CD14-positive monocyte (primary cell): Measurements from ENCODE around the gene ABCC3. TPM values are rescaled to one million over a fixed set of nuclear protein-coding genes. Genes with fewer than 3 reads are reported as not detected.

ENCODE experiments used
- DNase-seq, 3 donors: peaks; one replicate each; pipeline ENCODE4 v3.0.0-alpha.2; 2011 to 2022
- H2AFZ ChIP-seq: 2 replicates; pipeline ENCODE4 v1.6.0; 2012; ENCODE audit warnings: mild to moderate bottlenecking, low read depth, low read length, inconsistent platforms; ENCODE audit not compliant: insufficient read depth, poor library complexity, severe bottlenecking
- H3K27ac ChIP-seq, 2 donors: 1 replicate in 1 of 2; 2 replicates in 1 of 2; pipeline ENCODE4 v1.5.1; 2012 to 2013; ENCODE audit warnings: low read length in 2 of 2, control low read depth in 1 of 2, inconsistent platforms in 1 of 2, low read depth in 1 of 2, mild to moderate bottlenecking in 1 of 2
- H3K27me3 ChIP-seq, 2 donors: one replicate each; pipeline versions ENCODE4 v1.6.0 to v1.6.1; 2011 to 2013; ENCODE audit warnings: low read length in 2 of 2; ENCODE audit not compliant: control insufficient read depth in 2 of 2, insufficient read depth in 2 of 2
- H3K36me3 ChIP-seq, 2 donors: replicated peaks in 1 of 2; 1 replicate in 1 of 2; 2 replicates in 1 of 2; pipeline versions ENCODE4 v1.5.1 to v1.6.1; 2012 to 2013; ENCODE audit warnings: low read length in 2 of 2, control low read depth in 1 of 2, inconsistent platforms in 1 of 2, mild to moderate bottlenecking in 1 of 2; ENCODE audit not compliant: insufficient read depth in 2 of 2, control insufficient read depth in 1 of 2
- H3K4me1 ChIP-seq, 2 donors: 1 replicate in 1 of 2; 2 replicates in 1 of 2; pipeline versions ENCODE4 v1.5.1 to v1.6.1; 2012 to 2013; ENCODE audit warnings: low read length in 2 of 2, control low read depth in 1 of 2, inconsistent platforms in 1 of 2, mild to moderate bottlenecking in 1 of 2, moderate library complexity in 1 of 2; ENCODE audit not compliant: insufficient read depth in 2 of 2, control insufficient read depth in 1 of 2
- H3K4me2 ChIP-seq: replicated peaks from 2 replicates; pipeline ENCODE3; 2012; ENCODE audit warnings: low read length, moderate library complexity, mild to moderate bottlenecking; ENCODE audit not compliant: poor library complexity, severe bottlenecking; ENCODE audit errors: extremely low read depth
- H3K4me3 ChIP-seq, 3 experiments: fragments of 200-600 bp in 1 of 3; sonication (generic) in 1 of 3; replicated peaks in 1 of 3; 1 replicate in 2 of 3; 2 replicates in 1 of 3; pipeline ENCODE4 v1.5.1; 2011 to 2013; ENCODE audit warnings: low read length in 3 of 3, mild to moderate bottlenecking in 3 of 3, control low read depth in 2 of 3, low read depth in 2 of 3, inconsistent platforms in 1 of 3, moderate library complexity in 1 of 3
- H3K79me2 ChIP-seq: 2 replicates; pipeline ENCODE4 v1.6.0; 2012; ENCODE audit warnings: mild to moderate bottlenecking, control low read depth, inconsistent platforms, low read length, moderate library complexity; ENCODE audit not compliant: insufficient read depth
- H3K9ac ChIP-seq: 2 replicates; pipeline ENCODE4 v1.6.0; 2017; ENCODE audit warnings: low read length, mild to moderate bottlenecking; ENCODE audit not compliant: insufficient read depth, poor library complexity, severe bottlenecking
- H3K9me3 ChIP-seq, 2 donors: replicated peaks in 1 of 2; 1 replicate in 1 of 2; 2 replicates in 1 of 2; pipeline versions ENCODE4 v1.5.1 to v1.6.1; 2012 to 2013; ENCODE audit warnings: low read length in 2 of 2, control low read depth in 1 of 2; ENCODE audit not compliant: control insufficient read depth in 1 of 2, insufficient read depth in 1 of 2
- H4K20me1 ChIP-seq: 2 replicates; pipeline ENCODE4 v1.6.0; 2012; ENCODE audit warnings: mild to moderate bottlenecking, low read length, control low read depth, moderate library complexity; ENCODE audit not compliant: insufficient read depth
- H3K27ac Mint-ChIP-seq, 7 donors: one replicate each; pipeline ENCODE4 v1.8.0; 2020; ENCODE audit warnings: mild to moderate bottlenecking in 7 of 7, mixed read lengths in 7 of 7, moderate library complexity in 6 of 7, inconsistent platforms in 2 of 7
- H3K27me3 Mint-ChIP-seq, 3 donors: one replicate each; pipeline ENCODE4 v1.8.0; 2021 to 2022; ENCODE audit warnings: low read depth in 3 of 3, mild to moderate bottlenecking in 3 of 3, mixed read lengths in 3 of 3, moderate library complexity in 3 of 3, inconsistent platforms in 1 of 3
- H3K36me3 Mint-ChIP-seq, 2 donors: one replicate each; pipeline ENCODE4 v1.8.0; 2020; ENCODE audit warnings: mixed read lengths in 2 of 2, inconsistent platforms in 1 of 2, mild to moderate bottlenecking in 1 of 2
- H3K4me1 Mint-ChIP-seq: one replicate; pipeline ENCODE4 v1.8.0; 2020; ENCODE audit warnings: mild to moderate bottlenecking, mixed read lengths
- H3K4me3 Mint-ChIP-seq, 2 donors: one replicate each; pipeline ENCODE4 v1.8.0; 2020; ENCODE audit warnings: mild to moderate bottlenecking in 2 of 2, mixed read lengths in 2 of 2, moderate library complexity in 1 of 2
- H3K9me3 Mint-ChIP-seq, 7 donors: one replicate each; pipeline ENCODE4 v1.8.0; 2020 to 2022; ENCODE audit warnings: mixed read lengths in 7 of 7, mild to moderate bottlenecking in 6 of 7, moderate library complexity in 6 of 7, inconsistent platforms in 2 of 7
- WGBS: methylation state at CpG from one replicate; pipeline ENCODE4 v1.1.5; 2013; ENCODE audit warnings: missing lambda C conversion rate; ENCODE audit not compliant: insufficient coverage; 5-methylcytosine and 5-hydroxymethylcytosine counted together
- intact Hi-C, 2 donors: fragments of 100-400 bp; cut with micrococcal nuclease; formaldehyde crosslinking; loops; one replicate each; pipeline versions ENCODE4 v1.15.0 to v1.15.1; 2023
- polyA plus RNA-seq, 3 donors: library from polyadenylated mRNA; depleted of rRNA in 1 of 3; unstranded in 2 of 3; stranded (reverse) in 1 of 3; fragments of 300-500 nt in 2 of 3; fragments of >200 nt in 1 of 3; fragmentation: Illumina TruSeq in 2 of 3; gene quantifications; 1 replicate in 2 of 3; 2 replicates in 1 of 3; pipeline ENCODE4 v1.2.3, GENCODE V29; 2012 to 2021
- TF ChIP-seq, protein P1 (sequence below): fragments of 200-600 bp; IDR thresholded peaks from one replicate; pipeline ENCODE4 v1.8.0; 2022; ENCODE audit warnings: antibody characterized with exemption, mild to moderate bottlenecking

ABCC3 gene
- polyA plus RNA-seq, 3 donors, result 2.7 to 74.5 (median 11.4) TPM

- Histone ChIP-seq H2AFZ (no peak overlapping the region), H3K4me2 (no peak overlapping the region), H3K27me3 (peaks cover 1 to 56% of the 10 kb centered on the region in 2 donors), H3K79me2 (no peaks in the 10 kb centered on the region), H3K9me3 (no peaks in the 10 kb centered on the region), H3K4me1 (peaks cover 16 to 35% of the 10 kb centered on the region in 2 donors), H3K9ac (no peak overlapping the region), H3K27ac (no peak overlapping the region), H3K36me3 (no peaks in the 10 kb centered on the region), H4K20me1 (no peaks in the 10 kb centered on the region), H3K4me3 (no peak overlapping the region)
- peaks cover 0 to 11% (median 0%) of the 10 kb centered on the region in 7 donors for H3K9me3 Mint-ChIP-seq
- H3K4me3 Mint-ChIP-seq, result peak overlapping the region in 1 of 2 donors; percentile 55
- H3K4me1 Mint-ChIP-seq, result peaks cover 27% of the 10 kb centered on the region
- peak in 2 of 3 donors; percentile 39 for DNase-seq
- H3K36me3 Mint-ChIP-seq, result peaks cover 0 to 2% of the 10 kb centered on the region in 2 donors
- TF ChIP-seq, protein P1, sequence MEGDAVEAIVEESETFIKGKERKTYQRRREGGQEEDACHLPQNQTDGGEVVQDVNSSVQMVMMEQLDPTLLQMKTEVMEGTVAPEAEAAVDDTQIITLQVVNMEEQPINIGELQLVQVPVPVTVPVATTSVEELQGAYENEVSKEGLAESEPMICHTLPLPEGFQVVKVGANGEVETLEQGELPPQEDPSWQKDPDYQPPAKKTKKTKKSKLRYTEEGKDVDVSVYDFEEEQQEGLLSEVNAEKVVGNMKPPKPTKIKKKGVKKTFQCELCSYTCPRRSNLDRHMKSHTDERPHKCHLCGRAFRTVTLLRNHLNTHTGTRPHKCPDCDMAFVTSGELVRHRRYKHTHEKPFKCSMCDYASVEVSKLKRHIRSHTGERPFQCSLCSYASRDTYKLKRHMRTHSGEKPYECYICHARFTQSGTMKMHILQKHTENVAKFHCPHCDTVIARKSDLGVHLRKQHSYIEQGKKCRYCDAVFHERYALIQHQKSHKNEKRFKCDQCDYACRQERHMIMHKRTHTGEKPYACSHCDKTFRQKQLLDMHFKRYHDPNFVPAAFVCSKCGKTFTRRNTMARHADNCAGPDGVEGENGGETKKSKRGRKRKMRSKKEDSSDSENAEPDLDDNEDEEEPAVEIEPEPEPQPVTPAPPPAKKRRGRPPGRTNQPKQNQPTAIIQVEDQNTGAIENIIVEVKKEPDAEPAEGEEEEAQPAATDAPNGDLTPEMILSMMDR, result peak; percentile 90
- intact Hi-C loops, result no loop called here
- no peak overlapping the region for H3K27ac Mint-ChIP-seq
- H3K27me3 Mint-ChIP-seq, result peaks cover 65 to 87% (median 70%) of the 10 kb centered on the region in 3 donors
- WGBS, result 47% methylated on average over 7 of the region's 7 CpGs
Measured at GRCh38 chr17:50630524-50631194, 4.0 kb upstream of the ABCC3 start.

DNA sequence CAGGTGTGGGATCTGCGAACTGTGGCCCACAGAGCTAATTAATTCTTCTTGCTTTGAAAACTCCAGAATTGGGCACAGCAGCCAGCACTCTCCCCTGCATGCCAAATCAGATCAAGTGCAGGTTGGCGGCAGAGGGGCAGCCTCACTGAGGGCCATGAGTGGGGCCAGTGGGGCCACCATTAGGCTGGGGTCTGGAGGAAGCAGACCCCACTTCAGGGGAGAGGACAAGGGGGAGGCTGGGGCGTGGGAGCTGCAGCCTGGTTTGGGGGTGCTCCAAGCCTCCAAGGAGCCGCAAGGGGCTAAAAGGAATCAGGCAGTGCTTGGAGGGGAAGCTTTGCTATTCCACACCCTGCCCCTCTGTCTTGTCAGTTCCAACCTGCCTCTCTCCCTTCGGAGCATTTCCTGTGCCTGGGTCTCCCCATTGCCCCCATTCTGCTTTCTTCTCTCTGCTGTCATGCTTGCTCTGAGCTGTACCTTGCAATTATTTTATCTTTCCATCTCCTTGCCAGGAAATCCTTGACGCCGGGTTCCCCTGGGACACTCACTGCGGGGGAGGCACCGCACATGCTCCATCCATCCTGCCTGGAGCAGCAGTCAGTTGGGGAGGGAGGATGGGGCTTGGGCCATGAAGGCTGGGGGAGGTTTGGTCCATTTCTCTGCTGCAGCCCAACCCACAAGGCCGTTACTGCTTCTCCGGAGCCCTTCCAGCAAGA is 3.3 kb upstream of the ABCC3 start:
- no peak overlapping the region for H2AFZ ChIP-seq
- H3K4me3 ChIP-seq, result no peak overlapping the region
- H3K4me2 ChIP-seq, result no peak overlapping the region
- H3K9ac ChIP-seq, result no peak overlapping the region
- Mint-ChIP-seq H3K27ac (no peak overlapping the region), H3K4me3 (peak overlapping the region in 1 of 2 donors; percentile 74), H3K4me1 (peaks cover 33% of the 10 kb centered on the region), H3K9me3 (peaks cover 0 to 11% (median 0%) of the 10 kb centered on the region in 7 donors), H3K27me3 (peaks cover 70 to 91% (median 74%) of the 10 kb centered on the region in 3 donors), H3K36me3 (peaks cover 0 to 8% of the 10 kb centered on the region in 2 donors)
- 46% methylated on average over 2 of the region's 11 CpGs for WGBS
- H4K20me1 ChIP-seq, result no peaks in the 10 kb centered on the region
- H3K4me1 ChIP-seq, result peaks cover 16 to 36% of the 10 kb centered on the region in 2 donors
- H3K36me3 ChIP-seq, result no peaks in the 10 kb centered on the region
- no peak overlapping the region for H3K27ac ChIP-seq
- intact Hi-C loops, result no loop called here
- no peaks in the 10 kb centered on the region for H3K79me2 ChIP-seq
- no peaks in the 10 kb centered on the region for H3K9me3 ChIP-seq
- TF ChIP-seq, protein P1, result no peak
- H3K27me3 ChIP-seq, result peaks cover 2 to 63% of the 10 kb centered on the region in 2 donors
- DNase-seq, result no peak
